GM23338 (cell line): ENCODE results near the gene TCERG1. TPM values are rescaled to one million over a fixed set of nuclear protein-coding genes. Genes with fewer than 3 reads are reported as not detected.

Source experiments
- ATAC-seq: fragments of 200-7000 bp; cut with Tn5 transposase; 3 replicates; pipeline ENCODE4 v1.9.1; 2020
- DNase-seq: peaks from one replicate; pipeline ENCODE4 v3.0.0-alpha.2; 2015; ENCODE audit warnings: low spot score
- H2AFZ ChIP-seq: fragments of 200-600 bp; sonication (generic); 2 replicates; pipeline ENCODE4 v1.8.0; 2016; ENCODE audit warnings: antibody characterized with exemption, mild to moderate bottlenecking, moderate library complexity
- H3F3A ChIP-seq: fragments of 200-600 bp; sonication (generic); replicated peaks from 2 replicates; pipeline ENCODE4 v1.8.0; 2017; ENCODE audit warnings: antibody characterized with exemption, mixed run types, low read depth
- H3K27ac ChIP-seq: fragments of 200-600 bp; sonication (generic); 2 replicates; pipeline ENCODE4 v1.6.1; 2016; ENCODE audit warnings: low read depth
- H3K27me3 ChIP-seq: fragments of 200-600 bp; sonication (generic); 2 replicates; pipeline ENCODE4 v1.8.0; 2016; ENCODE audit warnings: mild to moderate bottlenecking, mixed run types, moderate library complexity; ENCODE audit not compliant: insufficient read depth
- H3K36me3 ChIP-seq: fragments of 200-600 bp; sonication (generic); 2 replicates; pipeline ENCODE4 v1.8.0; 2016; ENCODE audit warnings: mild to moderate bottlenecking; ENCODE audit not compliant: insufficient read depth
- H3K4me1 ChIP-seq: fragments of 200-600 bp; sonication (generic); 2 replicates; pipeline ENCODE4 v1.8.0; 2016; ENCODE audit warnings: mild to moderate bottlenecking, moderate library complexity; ENCODE audit not compliant: insufficient read depth
- H3K4me2 ChIP-seq: fragments of 200-600 bp; sonication (generic); 2 replicates; pipeline ENCODE4 v1.7.1; 2017; ENCODE audit warnings: mixed run types
- H3K4me3 ChIP-seq: fragments of 200-600 bp; sonication (generic); 2 replicates; pipeline ENCODE4 v1.6.1; 2016; ENCODE audit warnings: mixed run types
- H3K79me2 ChIP-seq: fragments of 200-600 bp; sonication (generic); replicated peaks from 2 replicates; pipeline ENCODE4 v1.8.0; 2017; ENCODE audit warnings: mild to moderate bottlenecking; ENCODE audit not compliant: insufficient read depth
- H3K9me2 ChIP-seq: fragments of 200-600 bp; sonication (generic); 2 replicates; pipeline ENCODE4 v1.8.0; 2017; ENCODE audit not compliant: insufficient read depth
- H4K20me1 ChIP-seq: fragments of 200-600 bp; sonication (generic); replicated peaks from 2 replicates; pipeline ENCODE4 v1.8.0; 2017; ENCODE audit warnings: mild to moderate bottlenecking; ENCODE audit not compliant: insufficient read depth
- H3K27ac Mint-ChIP-seq: 2 replicates; pipeline ENCODE4 v1.8.0; 2020; ENCODE audit warnings: inconsistent platforms, mild to moderate bottlenecking, moderate library complexity, mixed read lengths
- H3K27me3 Mint-ChIP-seq: 3 replicates; pipeline ENCODE4 v1.8.0; 2022; ENCODE audit warnings: low read depth, mild to moderate bottlenecking, moderate library complexity, mixed read lengths, inconsistent platforms; ENCODE audit not compliant: insufficient read depth, poor library complexity
- H3K36me3 Mint-ChIP-seq: 3 replicates; pipeline ENCODE4 v1.8.0; 2021; ENCODE audit warnings: low read depth, mild to moderate bottlenecking, inconsistent platforms, moderate library complexity, mixed read lengths
- H3K4me1 Mint-ChIP-seq: 3 replicates; pipeline ENCODE4 v1.8.0; 2020; ENCODE audit warnings: mild to moderate bottlenecking, inconsistent platforms, mixed read lengths
- H3K4me3 Mint-ChIP-seq: 3 replicates; pipeline ENCODE4 v1.8.0; 2021; ENCODE audit warnings: moderate library complexity, mild to moderate bottlenecking, inconsistent platforms, mixed read lengths
- H3K9me3 Mint-ChIP-seq: 3 replicates; pipeline ENCODE4 v1.8.0; 2020; ENCODE audit warnings: moderate library complexity, mild to moderate bottlenecking, inconsistent platforms, mixed read lengths
- CREB1 ChIP-seq: fragments of 250-450 bp; sonication (Bioruptor Pico); IDR thresholded peaks from 2 replicates; pipeline ENCODE4 v1.5.0; 2020; ENCODE audit warnings: low read depth, mild to moderate bottlenecking, moderate library complexity
- EZH2 ChIP-seq: fragments of 200-600 bp; sonication (generic); IDR thresholded peaks from one replicate; pipeline ENCODE4 v1.8.0; 2017; ENCODE audit warnings: antibody characterized with exemption, mild to moderate bottlenecking, low read depth; ENCODE audit not compliant: unreplicated experiment
- EZH2phosphoT487 ChIP-seq: fragments of 200-600 bp; sonication (generic); IDR thresholded peaks from one replicate; pipeline ENCODE4 v1.8.1; 2018; ENCODE audit warnings: antibody characterized with exemption; ENCODE audit not compliant: unreplicated experiment
- JUNB ChIP-seq: IDR thresholded peaks from one replicate; pipeline ENCODE4 v1.6.1; 2016; ENCODE audit warnings: antibody characterized with exemption; ENCODE audit not compliant: unreplicated experiment
- NANOG ChIP-seq: IDR thresholded peaks from 2 replicates; pipeline ENCODE4 v1.6.1; 2016; ENCODE audit warnings: antibody characterized with exemption, borderline replicate concordance
- POLR2AphosphoS5 ChIP-seq: IDR thresholded peaks from 2 replicates; pipeline ENCODE4 v1.6.1; 2016; ENCODE audit warnings: antibody characterized with exemption, low read depth
- STAT1 ChIP-seq: IDR thresholded peaks from one replicate; pipeline ENCODE4 v1.6.1; 2016; ENCODE audit warnings: antibody characterized with exemption; ENCODE audit not compliant: unreplicated experiment
- ZNF114 ChIP-seq: fragments of 250-450 bp; sonication (Bioruptor Pico); IDR thresholded peaks from 2 replicates; pipeline ENCODE4 v1.5.0; 2020; ENCODE audit warnings: mild to moderate bottlenecking, moderate library complexity
- ZNF331 ChIP-seq: fragments of 250-450 bp; sonication (Bioruptor Pico); IDR thresholded peaks from 2 replicates; pipeline ENCODE4 v1.5.0; 2020; ENCODE audit warnings: low read depth, mild to moderate bottlenecking, moderate library complexity
- ZNF462 ChIP-seq: fragments of 250-450 bp; sonication (Bioruptor Pico); IDR thresholded peaks from 2 replicates; pipeline ENCODE4 v1.5.0; 2020; ENCODE audit warnings: mild to moderate bottlenecking, moderate library complexity
- polyA plus RNA-seq: library from polyadenylated mRNA; unstranded; fragments of >200 nt; fragmentation: Nextera tagmentation; extraction: Ambion mirVana; gene quantifications from 2 replicates; pipeline ENCODE4 v1.2.1, GENCODE V29; 2016
- total RNA-seq: library from RNA; depleted of rRNA; stranded (reverse); fragments of >200 nt; shearing (Covaris generic); gene quantifications from 2 replicates; pipeline ENCODE4 v1.2.3, GENCODE V29; 2014
- TF ChIP-seq, protein P1 (sequence below): IDR thresholded peaks from one replicate; pipeline ENCODE4 v1.6.1; 2018; ENCODE audit warnings: antibody characterized with exemption; ENCODE audit not compliant: unreplicated experiment
- TF ChIP-seq, protein P2 (sequence below): IDR thresholded peaks from 2 replicates; pipeline ENCODE4 v1.6.1; 2016; ENCODE audit warnings: antibody characterized with exemption
- TF ChIP-seq, protein P3 (sequence below), 2 experiments: fragments of 200-600 bp in 1 of 2; sonication (generic) in 1 of 2; conservative IDR thresholded peaks; 2 replicates each; pipeline versions ENCODE4 v1.5.1 to v1.6.1; 2016 to 2017; ENCODE audit warnings: antibody characterized with exemption in 2 of 2, low read depth in 2 of 2, mild to moderate bottlenecking in 2 of 2, moderate library complexity in 1 of 2

Gene TCERG1
- total and polyA plus RNA-seq, 2 experiments from 2014 or later: 127 to 178 TPM

GRCh38 chr5:146494656-146495055, 47.5 kb downstream of the TCERG1 start (continued):
- no peak for TF ChIP-seq EZH2

- Histone ChIP-seq H3F3A (no peaks in the 10 kb centered on the region), H3K79me2 (no peaks in the 10 kb centered on the region; the same call in 1 of the 2 replicates), H4K20me1 (no peaks in the 10 kb centered on the region; the same call in 1 of the 2 replicates), H3K4me1 (no peaks in the 10 kb centered on the region), H3K27ac (no peak overlapping the region), H3K4me2 (no peak overlapping the region), H3K27me3 (no peaks in the 10 kb centered on the region), H3K9me2 (no peaks in the 10 kb centered on the region), H3K36me3 (peaks cover 19% of the 10 kb centered on the region; the same call in 1 of the 2 replicates), H2AFZ (no peak overlapping the region), H3K4me3 (no peak overlapping the region)
- Mint-ChIP-seq H3K27me3 (peaks cover 2% of the 10 kb centered on the region), H3K36me3 (peaks cover 32% of the 10 kb centered on the region), H3K4me3 (no peak overlapping the region), H3K9me3 (no peaks in the 10 kb centered on the region; the same call in 2 of the 3 replicates), H3K4me1 (no peaks in the 10 kb centered on the region), H3K27ac (no peak overlapping the region)
- DNase-seq: no peak
- no peak for ATAC-seq
- TF ChIP-seq JUNB (no peak), EZH2phosphoT487 (no peak), CREB1 (CRISPR knock-in tag) (no peak), POLR2AphosphoS5 (no peak), ZNF462 (CRISPR knock-in tag) (no peak), ZNF331 (CRISPR knock-in tag) (no peak), STAT1 (no peak), NANOG (no peak), EZH2 (no peak), ZNF114 (CRISPR knock-in tag) (no peak)
- TF ChIP-seq, protein P1, sequence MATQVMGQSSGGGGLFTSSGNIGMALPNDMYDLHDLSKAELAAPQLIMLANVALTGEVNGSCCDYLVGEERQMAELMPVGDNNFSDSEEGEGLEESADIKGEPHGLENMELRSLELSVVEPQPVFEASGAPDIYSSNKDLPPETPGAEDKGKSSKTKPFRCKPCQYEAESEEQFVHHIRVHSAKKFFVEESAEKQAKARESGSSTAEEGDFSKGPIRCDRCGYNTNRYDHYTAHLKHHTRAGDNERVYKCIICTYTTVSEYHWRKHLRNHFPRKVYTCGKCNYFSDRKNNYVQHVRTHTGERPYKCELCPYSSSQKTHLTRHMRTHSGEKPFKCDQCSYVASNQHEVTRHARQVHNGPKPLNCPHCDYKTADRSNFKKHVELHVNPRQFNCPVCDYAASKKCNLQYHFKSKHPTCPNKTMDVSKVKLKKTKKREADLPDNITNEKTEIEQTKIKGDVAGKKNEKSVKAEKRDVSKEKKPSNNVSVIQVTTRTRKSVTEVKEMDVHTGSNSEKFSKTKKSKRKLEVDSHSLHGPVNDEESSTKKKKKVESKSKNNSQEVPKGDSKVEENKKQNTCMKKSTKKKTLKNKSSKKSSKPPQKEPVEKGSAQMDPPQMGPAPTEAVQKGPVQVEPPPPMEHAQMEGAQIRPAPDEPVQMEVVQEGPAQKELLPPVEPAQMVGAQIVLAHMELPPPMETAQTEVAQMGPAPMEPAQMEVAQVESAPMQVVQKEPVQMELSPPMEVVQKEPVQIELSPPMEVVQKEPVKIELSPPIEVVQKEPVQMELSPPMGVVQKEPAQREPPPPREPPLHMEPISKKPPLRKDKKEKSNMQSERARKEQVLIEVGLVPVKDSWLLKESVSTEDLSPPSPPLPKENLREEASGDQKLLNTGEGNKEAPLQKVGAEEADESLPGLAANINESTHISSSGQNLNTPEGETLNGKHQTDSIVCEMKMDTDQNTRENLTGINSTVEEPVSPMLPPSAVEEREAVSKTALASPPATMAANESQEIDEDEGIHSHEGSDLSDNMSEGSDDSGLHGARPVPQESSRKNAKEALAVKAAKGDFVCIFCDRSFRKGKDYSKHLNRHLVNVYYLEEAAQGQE: no peak
- TF ChIP-seq, protein P2, sequence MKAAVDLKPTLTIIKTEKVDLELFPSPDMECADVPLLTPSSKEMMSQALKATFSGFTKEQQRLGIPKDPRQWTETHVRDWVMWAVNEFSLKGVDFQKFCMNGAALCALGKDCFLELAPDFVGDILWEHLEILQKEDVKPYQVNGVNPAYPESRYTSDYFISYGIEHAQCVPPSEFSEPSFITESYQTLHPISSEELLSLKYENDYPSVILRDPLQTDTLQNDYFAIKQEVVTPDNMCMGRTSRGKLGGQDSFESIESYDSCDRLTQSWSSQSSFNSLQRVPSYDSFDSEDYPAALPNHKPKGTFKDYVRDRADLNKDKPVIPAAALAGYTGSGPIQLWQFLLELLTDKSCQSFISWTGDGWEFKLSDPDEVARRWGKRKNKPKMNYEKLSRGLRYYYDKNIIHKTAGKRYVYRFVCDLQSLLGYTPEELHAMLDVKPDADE: no peak
- TF ChIP-seq, protein P3, sequence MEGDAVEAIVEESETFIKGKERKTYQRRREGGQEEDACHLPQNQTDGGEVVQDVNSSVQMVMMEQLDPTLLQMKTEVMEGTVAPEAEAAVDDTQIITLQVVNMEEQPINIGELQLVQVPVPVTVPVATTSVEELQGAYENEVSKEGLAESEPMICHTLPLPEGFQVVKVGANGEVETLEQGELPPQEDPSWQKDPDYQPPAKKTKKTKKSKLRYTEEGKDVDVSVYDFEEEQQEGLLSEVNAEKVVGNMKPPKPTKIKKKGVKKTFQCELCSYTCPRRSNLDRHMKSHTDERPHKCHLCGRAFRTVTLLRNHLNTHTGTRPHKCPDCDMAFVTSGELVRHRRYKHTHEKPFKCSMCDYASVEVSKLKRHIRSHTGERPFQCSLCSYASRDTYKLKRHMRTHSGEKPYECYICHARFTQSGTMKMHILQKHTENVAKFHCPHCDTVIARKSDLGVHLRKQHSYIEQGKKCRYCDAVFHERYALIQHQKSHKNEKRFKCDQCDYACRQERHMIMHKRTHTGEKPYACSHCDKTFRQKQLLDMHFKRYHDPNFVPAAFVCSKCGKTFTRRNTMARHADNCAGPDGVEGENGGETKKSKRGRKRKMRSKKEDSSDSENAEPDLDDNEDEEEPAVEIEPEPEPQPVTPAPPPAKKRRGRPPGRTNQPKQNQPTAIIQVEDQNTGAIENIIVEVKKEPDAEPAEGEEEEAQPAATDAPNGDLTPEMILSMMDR (conservative IDR thresholded peaks at IDR 0.05; ENCODE audit: low read depth in 2 of 2): no peak
These were observed 52.5 kb downstream of the TCERG1 start for GRCh38 chr5:146499680-146500079.
